K562 treated with DMSO at 1 percent for 12 hours (cell line): ENCODE measurements around the gene RPS29. TPM values are rescaled to one million over a fixed set of nuclear protein-coding genes. Genes with fewer than 3 reads are reported as not detected.

Experiments
- total RNA-seq: library from RNA; unstranded; fragments of 300-600 nt; gene quantifications from 2 replicates; pipeline ENCODE4 v1.2.3, GENCODE V29; 2022; ENCODE audit not compliant: insufficient read depth

Gene RPS29
- 5,986 and 9,921 TPM in 2 replicates for total RNA-seq

DNA sequence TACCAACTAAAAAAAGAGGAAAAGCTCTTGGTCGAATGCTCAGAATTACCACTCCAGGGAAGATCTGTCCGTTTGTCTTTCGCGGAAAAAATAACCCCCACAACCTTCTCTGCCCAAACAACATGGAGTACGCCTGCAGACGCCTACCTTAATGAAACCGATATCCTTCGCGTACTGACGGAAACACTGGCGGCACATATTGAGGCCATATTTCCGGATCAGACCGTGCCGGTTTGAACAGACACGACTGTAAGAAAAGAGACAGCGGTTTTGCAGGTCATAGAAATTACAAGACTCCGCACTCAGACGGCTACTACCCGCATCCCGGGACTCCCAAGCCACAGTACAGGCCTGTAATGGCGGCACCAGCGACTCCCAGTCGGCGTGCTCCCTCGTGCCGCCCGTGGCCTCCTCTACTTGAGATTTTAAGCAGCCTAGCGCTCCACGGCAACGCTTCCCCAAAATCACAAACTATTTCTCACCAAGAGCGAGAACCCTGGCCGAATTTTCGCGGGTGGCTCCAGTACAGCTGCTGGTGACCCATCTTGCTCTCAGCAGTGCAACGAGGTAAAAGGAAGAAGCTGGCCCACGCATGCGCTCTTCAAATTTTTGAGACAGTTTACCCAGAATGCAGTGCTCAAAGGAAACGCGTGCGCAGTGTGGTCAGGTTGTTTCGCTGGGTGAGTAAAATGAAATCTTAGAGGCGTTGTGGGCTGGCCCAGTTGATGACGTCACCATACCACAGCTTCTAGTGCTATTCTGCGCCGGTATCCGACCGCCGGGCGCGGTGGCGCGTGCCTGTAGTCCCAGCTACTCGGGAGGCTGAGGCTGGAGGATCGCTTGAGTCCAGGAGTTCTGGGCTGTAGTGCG is at the start of gene RPS29:
RPS29 (minus strand) TSS at position 578 of the 870 bp plus-strand sequence; CDS start at position 544, 34 bp downstream.

DNA sequence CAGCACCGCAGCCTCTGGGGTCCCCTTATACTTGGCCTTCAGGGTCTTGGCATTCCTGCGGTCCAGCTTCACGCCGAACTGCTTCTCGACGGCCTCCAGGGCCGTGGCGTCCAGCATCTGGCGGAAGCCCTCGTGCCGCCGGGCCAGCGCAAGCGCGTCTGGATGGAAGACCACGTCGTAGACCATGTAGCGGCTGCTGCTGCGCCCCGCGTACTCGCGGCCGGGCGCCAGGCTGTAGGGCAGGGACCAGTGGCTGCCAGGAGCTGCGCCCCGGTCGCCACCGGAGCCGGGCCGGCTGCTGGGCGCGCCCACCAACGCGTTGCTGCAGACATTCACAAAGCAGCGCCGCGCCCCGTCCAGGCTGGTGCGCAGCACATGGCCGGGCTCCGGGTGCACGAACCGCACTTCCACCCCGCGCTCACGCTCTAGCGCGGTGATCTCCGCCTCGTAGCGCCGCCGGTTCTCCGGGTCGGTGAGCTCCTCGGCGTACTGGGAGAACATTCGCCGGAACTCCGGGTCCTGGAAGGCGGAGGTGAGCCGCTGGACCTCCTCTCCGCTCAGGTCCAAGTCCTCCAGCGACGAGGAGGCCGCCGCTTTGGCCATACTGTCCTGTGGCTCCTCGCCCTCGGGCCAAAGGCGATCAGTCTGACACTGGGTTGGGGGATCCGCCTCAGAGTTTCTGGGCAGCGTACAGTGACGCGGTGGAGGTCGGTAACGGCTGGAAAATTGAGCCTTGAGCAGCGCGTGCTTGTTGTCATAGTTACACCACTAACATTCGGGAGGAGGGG is 48.6 kb upstream of the RPS29 start, which contains the start of gene DNAAF2:
DNAAF2 (minus strand) TSS at position 698 of the 788 bp plus-strand sequence; CDS start at position 603, 95 bp downstream.

DNA sequence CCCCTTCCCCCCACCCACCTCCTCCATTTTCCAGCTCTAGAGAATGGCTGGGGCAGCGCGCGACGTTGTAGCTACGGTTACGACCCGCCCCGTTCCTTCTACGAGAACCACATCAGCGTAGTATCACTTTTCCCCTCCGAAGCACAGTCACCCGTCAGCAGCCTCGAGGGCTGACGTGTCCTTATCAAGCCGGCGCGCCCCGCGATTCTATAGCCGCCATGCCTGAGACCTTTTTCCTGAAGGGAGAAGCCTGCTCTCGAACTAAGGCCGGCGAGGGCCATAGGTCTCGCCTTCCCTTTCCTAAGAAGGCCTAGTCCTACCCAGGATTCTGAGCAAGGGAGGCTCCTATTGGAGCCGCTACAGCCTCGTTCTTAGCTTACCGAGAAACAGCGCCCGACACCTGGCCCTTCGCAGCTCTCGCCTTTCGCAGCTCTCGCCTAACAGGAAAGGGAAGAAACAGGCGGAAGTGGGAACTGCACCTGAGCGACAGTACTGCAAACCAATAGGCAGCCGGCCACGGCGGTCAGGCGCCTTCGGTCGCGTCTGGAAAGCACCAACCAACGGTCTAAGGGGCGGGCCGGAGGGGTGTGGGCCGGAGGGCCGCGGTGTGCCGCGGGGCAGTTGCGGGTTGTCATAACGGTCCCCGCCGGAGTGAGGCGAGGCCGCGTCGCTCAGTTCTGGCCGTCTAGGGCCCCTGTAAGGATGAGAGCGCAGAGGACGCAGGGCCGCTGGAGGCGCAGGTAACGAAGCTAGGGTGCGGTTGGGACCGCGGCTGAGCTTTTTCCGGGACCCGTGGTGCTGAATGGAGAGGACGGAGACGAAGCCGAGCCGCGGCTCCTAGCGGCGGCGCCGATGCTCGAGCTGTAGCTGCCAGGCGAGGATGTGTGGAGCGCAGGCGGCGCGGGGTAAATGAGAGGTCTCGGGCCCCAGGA is 34.3 kb upstream of the RPS29 start, which contains the start of the genes MGAT2 and RPL36AL:
MGAT2 (plus strand) TSS at position 618 of the 932 bp plus-strand sequence. CDS start 470 bp downstream, outside the sequence.
RPL36AL (minus strand) TSS at position 445 of the 932 bp plus-strand sequence. CDS start 1,522 bp downstream, outside the sequence.

DNA sequence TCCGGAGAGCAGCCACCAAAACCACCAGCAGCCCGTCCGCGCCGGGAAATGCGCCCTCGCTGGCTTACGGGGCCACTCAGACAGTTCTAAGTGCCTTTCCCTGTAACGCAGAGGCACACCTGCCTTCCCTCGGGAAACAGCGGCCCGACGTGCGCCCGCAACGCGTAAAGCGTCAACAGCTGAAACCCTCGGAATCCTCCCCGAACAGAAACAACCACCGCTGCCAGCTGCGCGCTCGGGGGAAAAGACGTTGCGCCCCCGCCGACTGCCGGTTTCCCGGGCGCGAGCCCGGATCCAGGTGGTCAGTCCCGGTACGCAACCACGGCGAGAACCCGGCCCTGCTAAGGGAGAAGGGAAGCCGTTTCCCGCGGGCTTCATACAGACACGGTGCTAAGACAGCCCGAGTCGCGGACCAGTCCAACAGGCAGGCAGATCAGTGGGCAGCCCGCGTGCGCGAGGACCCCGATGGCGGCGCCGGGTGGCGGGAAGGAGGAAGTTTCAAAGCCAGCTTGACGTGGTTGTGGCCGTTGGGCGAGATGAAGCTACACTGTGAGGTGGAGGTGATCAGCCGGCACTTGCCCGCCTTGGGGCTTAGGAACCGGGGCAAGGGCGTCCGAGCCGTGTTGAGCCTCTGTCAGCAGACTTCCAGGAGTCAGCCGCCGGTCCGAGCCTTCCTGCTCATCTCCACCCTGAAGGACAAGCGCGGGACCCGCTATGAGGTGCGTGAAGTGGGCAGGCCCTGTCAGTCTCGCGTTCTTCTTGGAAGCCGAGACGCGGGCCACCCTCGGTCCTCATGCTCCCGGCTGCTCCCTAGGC is 12.5 kb upstream of the RPS29 start, which contains the start of gene LRR1:
LRR1 (plus strand) TSS at position 456 of the 816 bp plus-strand sequence; CDS start at position 537, 81 bp downstream.

Other genes with a start within 250 kb of the RPS29 start
- gene LRR1, start 12.6 kb upstream of the RPS29 start, total RNA-seq, result 22.0 and 26.5 TPM in 2 replicates
- gene RPL36AL, start 34.2 kb upstream of the RPS29 start, total RNA-seq, result 149 and 209 TPM in 2 replicates
- gene MGAT2, start 34.4 kb upstream of the RPS29 start, total RNA-seq, result 22.6 and 36.1 TPM in 2 replicates
- 5.5 and 8.6 TPM in 2 replicates for gene DNAAF2, start 48.9 kb upstream of the RPS29 start, total RNA-seq
- 7.3 and 16.0 TPM in 2 replicates for gene POLE2, start 101.8 kb upstream of the RPS29 start, total RNA-seq
- 1.1 TPM in 1 of 2 replicates, not detected in the other for gene KLHDC1, start 106.7 kb upstream of the RPS29 start, total RNA-seq
- gene KLHDC2, start 181.8 kb upstream of the RPS29 start, total RNA-seq, result 27.5 and 50.1 TPM in 2 replicates